C4-2B (cell line): Measurements from ENCODE around the gene PRKAG2.
"Not testable (repeated sequence)": the region's sequence is repeated elsewhere in the genome, so short reads cannot be mapped to it uniquely, and the experiment has no call there.

ENCODE experiments used
- H3K27ac ChIP-seq: fragments of 450-650 bp; 2 replicates; pipeline ENCODE4 v1.5.1; 2017
- CTCF ChIP-seq: fragments of 450-650 bp; conservative IDR thresholded peaks from 2 replicates; pipeline ENCODE4 v1.5.1; 2017; ENCODE audit warnings: mild to moderate bottlenecking
- ZFX ChIP-seq: fragments of 450-650 bp; IDR thresholded peaks from 2 replicates; pipeline ENCODE4 v1.6.1; 2017

The PRKAG2 gene

GRCh38 chr7:151882734-151883133 lies 5.8 kb upstream of the PRKAG2 start:
- no peak overlapping the region for H3K27ac ChIP-seq
- TF ChIP-seq ZFX (no peak), CTCF (no peak)

GRCh38 chr7:151880688-151881087 lies 3.8 kb upstream of the PRKAG2 start:
- H3K27ac ChIP-seq: no peak overlapping the region
- no peak for TF ChIP-seq CTCF

- peak overlapping the region; percentile 60 for H3K27ac ChIP-seq
- TF ChIP-seq ZFX (no peak), CTCF (no peak)
Observed at GRCh38 chr7:151877911-151878835, 1.3 kb upstream of the PRKAG2 start.

GRCh38 chr7:151875942-151876898 lies 695 bp downstream of the PRKAG2 start:
- TF ChIP-seq CTCF (no peak), ZFX (no peak)
- peak overlapping the region; percentile 60 for H3K27ac ChIP-seq

GRCh38 chr7:151874479-151874878 lies 2.4 kb downstream of the PRKAG2 start:
- not testable (repeated sequence) for H3K27ac ChIP-seq

- TF ChIP-seq CTCF (no peak), ZFX (no peak)
- H3K27ac ChIP-seq: no peak overlapping the region
Observed at GRCh38 chr7:151873402-151873965, 3.4 kb downstream of the PRKAG2 start.

- no peak overlapping the region for H3K27ac ChIP-seq
- TF ChIP-seq ZFX (no peak), CTCF (no peak)
Observed at GRCh38 chr7:151872531-151873401, 4.1 kb downstream of the PRKAG2 start.
